Measurements from ENCODE around the gene PTK7. TPM values are rescaled to one million over a fixed set of nuclear protein-coding genes. Genes with fewer than 3 reads are reported as not detected.
A peak's percentile ranks its signal among the peaks of the same experiment; 100 is the strongest.

PTK7 gene
- total RNA-seq, 1 experiment from 2014 or later = 42.6 TPM

DNA sequence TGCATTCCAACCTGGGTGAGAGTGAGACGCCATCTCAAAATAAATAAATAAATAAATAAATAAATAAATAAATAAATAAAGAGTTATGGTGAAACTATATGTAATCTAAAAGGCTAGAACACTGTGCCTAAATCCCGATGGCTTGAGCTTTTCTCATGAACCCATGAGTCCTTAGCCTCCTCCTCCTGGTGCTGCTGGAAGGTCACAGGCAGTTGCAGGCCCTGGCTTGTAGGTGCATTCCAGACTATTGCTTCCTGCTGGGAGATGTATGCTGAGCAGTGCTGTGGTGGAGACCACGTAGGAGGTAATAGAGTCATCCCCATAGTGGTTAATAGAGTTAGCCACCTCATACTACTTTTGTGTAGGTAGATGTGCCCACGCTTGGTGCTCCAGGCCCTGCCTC is 12.5 kb downstream of the PTK7 start:
- H3K4me3 Mint-ChIP-seq (ENCODE audit: unreplicated experiment) = no peak overlapping the region
- POLR2A ChIA-PET = interaction anchor here (2.2 to 5.5 kb wide), 3 partner anchors 8 to 29 kb away, joined by 12 to 31 read pairs (median 17); partner anchors contain the start of genes KLC4, MRPL2 and PTK7
- TF ChIP-seq, protein P1, sequence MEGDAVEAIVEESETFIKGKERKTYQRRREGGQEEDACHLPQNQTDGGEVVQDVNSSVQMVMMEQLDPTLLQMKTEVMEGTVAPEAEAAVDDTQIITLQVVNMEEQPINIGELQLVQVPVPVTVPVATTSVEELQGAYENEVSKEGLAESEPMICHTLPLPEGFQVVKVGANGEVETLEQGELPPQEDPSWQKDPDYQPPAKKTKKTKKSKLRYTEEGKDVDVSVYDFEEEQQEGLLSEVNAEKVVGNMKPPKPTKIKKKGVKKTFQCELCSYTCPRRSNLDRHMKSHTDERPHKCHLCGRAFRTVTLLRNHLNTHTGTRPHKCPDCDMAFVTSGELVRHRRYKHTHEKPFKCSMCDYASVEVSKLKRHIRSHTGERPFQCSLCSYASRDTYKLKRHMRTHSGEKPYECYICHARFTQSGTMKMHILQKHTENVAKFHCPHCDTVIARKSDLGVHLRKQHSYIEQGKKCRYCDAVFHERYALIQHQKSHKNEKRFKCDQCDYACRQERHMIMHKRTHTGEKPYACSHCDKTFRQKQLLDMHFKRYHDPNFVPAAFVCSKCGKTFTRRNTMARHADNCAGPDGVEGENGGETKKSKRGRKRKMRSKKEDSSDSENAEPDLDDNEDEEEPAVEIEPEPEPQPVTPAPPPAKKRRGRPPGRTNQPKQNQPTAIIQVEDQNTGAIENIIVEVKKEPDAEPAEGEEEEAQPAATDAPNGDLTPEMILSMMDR (IDR thresholded peaks at IDR 0.05; ENCODE audit: unreplicated experiment) = no peak
- H3K36me3 Mint-ChIP-seq (ENCODE audit: insufficient read depth, unreplicated experiment) = peaks cover 4% of the 10 kb centered on the region
- intact Hi-C loops (cut with micrococcal nuclease) = no loop called here
- no peaks in the 10 kb centered on the region for H3K27me3 Mint-ChIP-seq (ENCODE audit: insufficient read depth, unreplicated experiment)
- H3K4me1 Mint-ChIP-seq (ENCODE audit: insufficient read depth, unreplicated experiment) = peaks cover 20% of the 10 kb centered on the region
- BruUV-seq (replicated peaks) = no TSS peak
- peak; percentile 78 for DNase-seq (ENCODE audit: unreplicated experiment)
- no peaks in the 10 kb centered on the region for H3K9me3 Mint-ChIP-seq (ENCODE audit: unreplicated experiment)
- CTCF ChIA-PET = interaction anchor here (1.0 to 1.8 kb wide), 3 partner anchors 11 to 55 kb away, joined by 3 to 7 read pairs (median 3); no protein-coding TSS in a partner anchor
- H3K27ac Mint-ChIP-seq (ENCODE audit: low read depth, unreplicated experiment) = peak overlapping the region; percentile 79

DNA sequence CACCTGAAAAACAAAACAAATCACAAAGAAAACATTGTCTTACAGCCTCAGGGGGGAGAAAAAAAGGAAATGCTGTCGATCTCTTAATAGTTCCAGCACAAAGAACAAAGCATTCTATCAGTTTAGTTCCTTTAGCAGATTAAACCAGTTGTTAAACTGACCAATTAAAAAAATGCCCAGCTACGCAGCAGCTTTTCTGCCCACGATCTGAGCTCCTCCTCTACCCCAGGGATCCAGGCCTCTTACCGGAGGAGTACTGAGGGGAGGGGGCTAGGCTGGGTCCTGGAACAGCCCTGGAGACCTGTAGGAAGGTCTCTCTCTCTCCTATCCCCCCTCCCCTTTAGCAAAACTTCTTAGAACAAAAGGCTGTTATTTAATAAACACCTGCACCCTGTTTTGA is 13.4 kb downstream of the PTK7 start:
- Mint-ChIP-seq H3K36me3 (ENCODE audit: insufficient read depth, unreplicated experiment) (peaks cover 9% of the 10 kb centered on the region), H3K27ac (ENCODE audit: low read depth, unreplicated experiment) (peak overlapping the region; percentile 79), H3K27me3 (ENCODE audit: insufficient read depth, unreplicated experiment) (no peaks in the 10 kb centered on the region), H3K9me3 (ENCODE audit: unreplicated experiment) (no peaks in the 10 kb centered on the region), H3K4me3 (ENCODE audit: unreplicated experiment) (no peak overlapping the region), H3K4me1 (ENCODE audit: insufficient read depth, unreplicated experiment) (peaks cover 26% of the 10 kb centered on the region)
- intact Hi-C loops (cut with micrococcal nuclease) = no loop called here
- DNase-seq (ENCODE audit: unreplicated experiment) = no peak
- CTCF ChIA-PET = interaction anchor here (0.6 to 1.3 kb wide), 5 partner anchors 12 to 60 kb away, joined by 3 to 4 read pairs (median 3); partner anchors contain the start of gene PTK7
- TF ChIP-seq, protein P1 (IDR thresholded peaks at IDR 0.05; ENCODE audit: unreplicated experiment) = no peak
- BruUV-seq (replicated peaks) = no TSS peak
- POLR2A ChIA-PET = interaction anchor here (0.8 to 5.5 kb wide), 6 partner anchors 8 to 54 kb away, joined by 3 to 31 read pairs (median 8); partner anchors contain the start of genes KLC4, MRPL2 and PTK7

DNA sequence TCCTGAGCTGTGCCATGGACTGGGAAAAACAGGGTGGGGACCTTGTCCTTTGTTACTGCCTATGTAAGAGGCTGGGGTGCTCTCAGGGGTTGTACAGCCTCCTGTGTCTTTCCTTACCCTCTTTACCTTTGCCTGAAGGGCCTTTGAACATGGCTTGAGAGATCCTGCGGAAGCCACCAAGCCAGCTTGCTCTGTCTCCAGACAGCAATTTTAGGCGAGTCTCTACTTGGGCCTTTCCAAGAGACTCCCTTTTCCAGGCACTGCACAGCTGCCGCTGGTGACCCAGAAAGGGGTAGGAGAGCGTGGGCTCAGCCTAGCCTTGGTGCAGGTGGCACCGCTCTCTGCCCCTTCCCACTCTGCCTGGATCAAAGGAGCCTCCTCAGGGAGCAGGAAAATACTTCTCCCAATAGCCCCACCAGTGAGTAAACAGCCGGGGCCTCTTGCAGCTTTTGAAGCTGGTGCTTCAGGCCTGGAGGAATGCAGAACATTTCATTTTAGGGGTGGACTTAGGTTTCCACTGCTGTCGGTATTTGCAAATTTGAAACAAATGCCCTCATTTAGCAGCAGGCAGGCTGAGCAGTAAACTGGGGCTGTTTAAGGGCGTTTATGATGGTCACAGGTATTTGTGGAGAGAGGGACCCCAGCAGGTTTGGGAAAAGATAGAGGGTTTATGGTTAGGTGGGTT is 13.9 kb downstream of the PTK7 start:
- DNase-seq (ENCODE audit: unreplicated experiment) = no peak
- ChIA-PET POLR2A (interaction anchor here (0.8 to 5.5 kb wide), 6 partner anchors 7 to 54 kb away, joined by 3 to 31 read pairs (median 8); partner anchors contain the start of genes KLC4, MRPL2 and PTK7), CTCF (interaction anchor here (1.2 to 1.3 kb wide), 2 partner anchors 14 to 54 kb away, joined by 4 read pairs; partner anchors contain the start of gene PTK7)
- TF ChIP-seq, protein P1 (IDR thresholded peaks at IDR 0.05; ENCODE audit: unreplicated experiment) = no peak
- Mint-ChIP-seq H3K36me3 (ENCODE audit: insufficient read depth, unreplicated experiment) (peaks cover 9% of the 10 kb centered on the region), H3K4me1 (ENCODE audit: insufficient read depth, unreplicated experiment) (peaks cover 26% of the 10 kb centered on the region), H3K27me3 (ENCODE audit: insufficient read depth, unreplicated experiment) (no peaks in the 10 kb centered on the region), H3K9me3 (ENCODE audit: unreplicated experiment) (no peaks in the 10 kb centered on the region), H3K4me3 (ENCODE audit: unreplicated experiment) (no peak overlapping the region), H3K27ac (ENCODE audit: low read depth, unreplicated experiment) (peak overlapping the region; percentile 79)
- no TSS peak for BruUV-seq (replicated peaks)
- intact Hi-C loops (cut with micrococcal nuclease) = no loop called here

DNA sequence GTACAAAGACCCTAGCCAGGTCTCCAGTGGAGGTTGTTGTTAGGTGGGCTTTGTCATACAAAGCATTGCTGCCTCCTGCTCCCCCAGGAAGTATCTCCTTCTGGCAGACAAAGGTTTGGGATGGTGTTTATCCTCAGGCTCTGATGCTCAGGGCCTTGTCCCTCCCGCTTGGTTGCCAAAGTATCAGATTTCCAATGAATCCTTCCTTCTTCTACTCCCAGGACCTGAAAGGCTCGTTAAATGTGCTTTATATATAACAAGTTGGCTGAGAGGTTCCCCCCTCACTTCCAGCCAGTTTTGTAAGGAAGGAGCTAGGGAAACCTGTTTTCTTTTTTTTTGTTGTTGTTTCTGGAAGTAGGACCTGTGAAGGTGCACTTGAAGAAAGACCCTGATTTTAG is 14.4 kb downstream of the PTK7 start:
- no peak for DNase-seq (ENCODE audit: unreplicated experiment)
- CTCF ChIA-PET = no interaction called here
- intact Hi-C loops (cut with micrococcal nuclease) = no loop called here
- Mint-ChIP-seq H3K4me3 (ENCODE audit: unreplicated experiment) (no peak overlapping the region), H3K27ac (ENCODE audit: low read depth, unreplicated experiment) (peak overlapping the region; percentile 79), H3K27me3 (ENCODE audit: insufficient read depth, unreplicated experiment) (no peaks in the 10 kb centered on the region), H3K4me1 (ENCODE audit: insufficient read depth, unreplicated experiment) (peaks cover 26% of the 10 kb centered on the region), H3K36me3 (ENCODE audit: insufficient read depth, unreplicated experiment) (peaks cover 9% of the 10 kb centered on the region), H3K9me3 (ENCODE audit: unreplicated experiment) (no peaks in the 10 kb centered on the region)
- BruUV-seq (replicated peaks) = no TSS peak
- TF ChIP-seq, protein P1 (IDR thresholded peaks at IDR 0.05; ENCODE audit: unreplicated experiment) = no peak
- POLR2A ChIA-PET = interaction anchor here (1.6 to 5.5 kb wide), 3 partner anchors 10 to 31 kb away, joined by 4 to 31 read pairs (median 17); partner anchors contain the start of genes KLC4, MRPL2 and PTK7
